Body of pancreas (tissue), 4 donors: Measurements from ENCODE around the gene KRTAP1-4.

Experiments
- POLR2A ChIP-seq, 3 donors: fragments of 450-650 bp; IDR thresholded peaks; one replicate each; pipeline ENCODE4 v1.6.1; 2016; ENCODE audit warnings: antibody characterized with exemption in 3 of 3, mild to moderate bottlenecking in 2 of 3
- TF ChIP-seq, protein P1 (sequence below), 7 experiments: fragments of 450-650 bp in 4 of 7; fragments of 200-600 bp in 3 of 7; sonication (generic) in 3 of 7; IDR thresholded peaks; one replicate each; pipeline ENCODE4 v1.5.1; 2016 to 2019; ENCODE audit warnings: antibody characterized with exemption in 7 of 7

DNA sequence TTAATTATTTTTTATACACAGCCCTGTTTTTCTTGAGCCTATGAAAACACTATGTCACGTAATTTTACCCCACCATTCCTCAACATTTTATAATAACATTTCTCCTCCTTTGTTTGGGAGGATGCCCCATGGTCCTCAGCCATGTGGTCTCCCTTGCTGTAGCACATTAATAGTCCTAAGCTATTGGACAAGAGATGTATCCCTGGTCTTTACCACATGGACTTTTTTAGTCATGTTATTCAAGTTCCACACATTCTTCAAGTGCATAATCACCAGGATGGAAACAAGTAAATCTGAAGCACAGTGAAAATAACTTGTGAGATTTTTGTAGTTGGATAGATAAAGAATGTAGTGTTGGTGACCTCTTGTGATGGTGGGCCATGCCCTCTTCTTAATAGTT lies 32.0 kb upstream of the KRTAP1-4 start:
- TF ChIP-seq, protein P1, sequence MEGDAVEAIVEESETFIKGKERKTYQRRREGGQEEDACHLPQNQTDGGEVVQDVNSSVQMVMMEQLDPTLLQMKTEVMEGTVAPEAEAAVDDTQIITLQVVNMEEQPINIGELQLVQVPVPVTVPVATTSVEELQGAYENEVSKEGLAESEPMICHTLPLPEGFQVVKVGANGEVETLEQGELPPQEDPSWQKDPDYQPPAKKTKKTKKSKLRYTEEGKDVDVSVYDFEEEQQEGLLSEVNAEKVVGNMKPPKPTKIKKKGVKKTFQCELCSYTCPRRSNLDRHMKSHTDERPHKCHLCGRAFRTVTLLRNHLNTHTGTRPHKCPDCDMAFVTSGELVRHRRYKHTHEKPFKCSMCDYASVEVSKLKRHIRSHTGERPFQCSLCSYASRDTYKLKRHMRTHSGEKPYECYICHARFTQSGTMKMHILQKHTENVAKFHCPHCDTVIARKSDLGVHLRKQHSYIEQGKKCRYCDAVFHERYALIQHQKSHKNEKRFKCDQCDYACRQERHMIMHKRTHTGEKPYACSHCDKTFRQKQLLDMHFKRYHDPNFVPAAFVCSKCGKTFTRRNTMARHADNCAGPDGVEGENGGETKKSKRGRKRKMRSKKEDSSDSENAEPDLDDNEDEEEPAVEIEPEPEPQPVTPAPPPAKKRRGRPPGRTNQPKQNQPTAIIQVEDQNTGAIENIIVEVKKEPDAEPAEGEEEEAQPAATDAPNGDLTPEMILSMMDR (IDR thresholded peaks at IDR 0.05) = no peak
- no peak for TF ChIP-seq POLR2A (IDR thresholded peaks at IDR 0.05)
